ENCODE data around the gene CNN2. TPM values are rescaled to one million over a fixed set of nuclear protein-coding genes. Genes with fewer than 3 reads are reported as not detected.
"Not testable (repeated sequence)": the region's sequence is repeated elsewhere in the genome, so short reads cannot be mapped to it uniquely, and the experiment has no call there.

The CNN2 gene
- total and polyA plus RNA-seq, 9 of the 15 experiments (the other 6 are each of a cell fraction or from before 2014, with no cell fraction given): 12.1 to 174 (median 52.7) TPM

DNA sequence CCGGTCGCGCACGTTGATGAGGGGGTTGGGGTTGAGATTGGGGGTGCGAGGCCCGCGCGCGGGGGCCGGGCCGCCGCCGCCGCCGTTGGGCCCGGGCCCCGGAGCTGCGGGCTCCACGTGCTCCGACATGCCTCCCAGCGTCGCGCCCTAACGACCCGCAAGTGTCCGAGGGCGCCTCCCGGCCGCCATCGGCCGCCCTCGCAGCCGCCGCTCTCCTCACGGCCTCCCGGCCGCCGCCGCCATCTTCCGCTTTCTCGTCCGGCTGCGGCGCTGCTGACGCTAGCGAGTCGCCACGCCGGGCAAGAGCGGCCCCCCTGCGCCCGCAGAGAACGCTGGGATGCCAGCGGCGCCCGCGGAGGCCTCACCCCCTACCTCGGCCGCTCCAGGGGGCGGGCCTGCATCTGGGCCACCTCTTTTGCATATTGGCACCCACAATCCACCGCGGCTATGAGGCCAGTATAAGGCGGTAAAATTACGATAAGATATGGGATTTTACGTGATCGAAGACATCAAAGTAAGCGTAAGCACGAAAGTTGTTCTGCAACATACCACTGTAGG lies 5.5 kb upstream of the CNN2 start, which contains the start of gene TMEM259 (continued):
- TF ChIP-seq, protein P1, sequence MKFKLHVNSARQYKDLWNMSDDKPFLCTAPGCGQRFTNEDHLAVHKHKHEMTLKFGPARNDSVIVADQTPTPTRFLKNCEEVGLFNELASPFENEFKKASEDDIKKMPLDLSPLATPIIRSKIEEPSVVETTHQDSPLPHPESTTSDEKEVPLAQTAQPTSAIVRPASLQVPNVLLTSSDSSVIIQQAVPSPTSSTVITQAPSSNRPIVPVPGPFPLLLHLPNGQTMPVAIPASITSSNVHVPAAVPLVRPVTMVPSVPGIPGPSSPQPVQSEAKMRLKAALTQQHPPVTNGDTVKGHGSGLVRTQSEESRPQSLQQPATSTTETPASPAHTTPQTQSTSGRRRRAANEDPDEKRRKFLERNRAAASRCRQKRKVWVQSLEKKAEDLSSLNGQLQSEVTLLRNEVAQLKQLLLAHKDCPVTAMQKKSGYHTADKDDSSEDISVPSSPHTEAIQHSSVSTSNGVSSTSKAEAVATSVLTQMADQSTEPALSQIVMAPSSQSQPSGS (CRISPR knock-in tag; IDR thresholded peaks at IDR 0.05): no peak
- TF ChIP-seq RFX7 (CRISPR knock-in tag; IDR thresholded peaks at IDR 0.05) (no peak), ASH1L (IDR thresholded peaks at IDR 0.05; ENCODE audit: borderline replicate concordance, low read depth, partially characterized antibody) (no peak), PHF20 (IDR thresholded peaks at IDR 0.05; ENCODE audit: partially characterized antibody) (no peak), FUS (optimal IDR thresholded peaks at IDR 0.05; ENCODE audit: low read depth, low read length) (peak; percentile 42), POLR2B (IDR thresholded peaks at IDR 0.05; ENCODE audit: low read depth, partially characterized antibody) (no peak), NCOR1 (IDR thresholded peaks at IDR 0.05) (no peak), RFX1 (IDR thresholded peaks at IDR 0.05) (no peak)
- TF ChIP-seq, protein P2, sequence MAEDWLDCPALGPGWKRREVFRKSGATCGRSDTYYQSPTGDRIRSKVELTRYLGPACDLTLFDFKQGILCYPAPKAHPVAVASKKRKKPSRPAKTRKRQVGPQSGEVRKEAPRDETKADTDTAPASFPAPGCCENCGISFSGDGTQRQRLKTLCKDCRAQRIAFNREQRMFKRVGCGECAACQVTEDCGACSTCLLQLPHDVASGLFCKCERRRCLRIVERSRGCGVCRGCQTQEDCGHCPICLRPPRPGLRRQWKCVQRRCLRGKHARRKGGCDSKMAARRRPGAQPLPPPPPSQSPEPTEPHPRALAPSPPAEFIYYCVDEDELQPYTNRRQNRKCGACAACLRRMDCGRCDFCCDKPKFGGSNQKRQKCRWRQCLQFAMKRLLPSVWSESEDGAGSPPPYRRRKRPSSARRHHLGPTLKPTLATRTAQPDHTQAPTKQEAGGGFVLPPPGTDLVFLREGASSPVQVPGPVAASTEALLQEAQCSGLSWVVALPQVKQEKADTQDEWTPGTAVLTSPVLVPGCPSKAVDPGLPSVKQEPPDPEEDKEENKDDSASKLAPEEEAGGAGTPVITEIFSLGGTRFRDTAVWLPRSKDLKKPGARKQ (CRISPR knock-in tag; IDR thresholded peaks at IDR 0.05): no peak

DNA sequence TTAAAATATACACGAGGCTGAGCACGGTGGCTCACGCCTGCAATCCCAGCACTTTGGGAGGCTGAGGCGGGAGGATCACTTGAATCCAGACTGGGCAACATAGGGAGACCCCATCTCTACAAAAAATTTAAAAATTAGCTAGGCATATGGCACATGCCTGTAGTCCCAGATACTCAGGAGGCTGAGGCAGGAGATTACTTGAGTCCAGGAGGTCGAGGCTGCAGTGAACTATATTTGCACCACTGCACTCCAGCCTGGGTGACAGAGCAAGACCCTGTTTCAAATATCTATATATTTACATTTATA lies 2.6 kb upstream of the CNN2 start:
- BruUV-seq (replicated peaks); H3K9me1 ChIP-seq (ENCODE audit: control insufficient read depth, insufficient read depth, low read length); H3K4me2 ChIP-seq (ENCODE audit: insufficient read depth, low read length); DNase-seq (ENCODE audit: extremely low read depth in 1 of 4, low spot score in 3 of 4); intact Hi-C loops (cut with micrococcal nuclease); H3K4me3 ChIP-seq; H2AFZ ChIP-seq (ENCODE audit: low read depth, low read length); H3K27me3 ChIP-seq (ENCODE audit: control insufficient read depth in 2 of 2, insufficient read depth in 2 of 2, low read length in 2 of 2); H3K9ac ChIP-seq (ENCODE audit: insufficient read depth in 1 of 2, low read depth in 2 of 2, low read length in 2 of 2); H3K9me3 ChIP-seq (replicated peaks; ENCODE audit: control insufficient read depth, insufficient read depth, low read depth, low read length); CTCF ChIA-PET (ENCODE audit: low intra/inter-chr PET ratio); H3K27ac ChIP-seq (ENCODE audit: extremely low read depth, low read depth, low read length); in situ Hi-C loops (cut with MboI); ATAC-seq; FAIRE-seq: not testable (repeated sequence)
- Histone ChIP-seq H3K36me3 (ENCODE audit: control insufficient read depth, insufficient read depth, low read length) (peaks cover 14% of the 10 kb centered on the region; the same call in 1 of the 3 replicates), H3K4me1 (replicated peaks in 1 of 2; ENCODE audit: control insufficient read depth in 2 of 2, insufficient read depth in 2 of 2, low read length in 2 of 2) (peaks cover 11 to 76% of the 10 kb centered on the region in 2 experiments; a peak in 4 of 5 replicates), H3K79me2 (ENCODE audit: control insufficient read depth, insufficient read depth, low read length) (peaks cover 46% of the 10 kb centered on the region), H4K20me1 (replicated peaks; ENCODE audit: control insufficient read depth, insufficient read depth, low read length) (peaks cover 18% of the 10 kb centered on the region)
- 85% methylated on average over 5 of the region's 5 CpGs for WGBS (ENCODE audit: insufficient coverage, low coverage, missing lambda C conversion rate)
- POLR2A ChIA-PET: interaction anchor here (0.7 kb wide), 1 partner anchor 11 kb away, joined by 4 read pairs; no protein-coding TSS in a partner anchor
